NB4 (cell line): ENCODE measurements around the gene TTN.

Experiments
- CTCF ChIP-seq: IDR thresholded peaks from one replicate; pipeline ENCODE4 v1.5.1; 2012; ENCODE audit warnings: low read depth, low read length
- MAX ChIP-seq: IDR thresholded peaks from 2 replicates; pipeline ENCODE4 v1.6.1; 2011; ENCODE audit warnings: low read depth, low read length
- MYC ChIP-seq: IDR thresholded peaks from 2 replicates; pipeline ENCODE4 v1.6.1; 2011; ENCODE audit warnings: low read depth, low read length
- POLR2A ChIP-seq: IDR thresholded peaks from 2 replicates; pipeline ENCODE4 v1.6.1; 2011; ENCODE audit warnings: mild to moderate bottlenecking; ENCODE audit not compliant: insufficient read length; ENCODE audit errors: extremely low read depth

DNA sequence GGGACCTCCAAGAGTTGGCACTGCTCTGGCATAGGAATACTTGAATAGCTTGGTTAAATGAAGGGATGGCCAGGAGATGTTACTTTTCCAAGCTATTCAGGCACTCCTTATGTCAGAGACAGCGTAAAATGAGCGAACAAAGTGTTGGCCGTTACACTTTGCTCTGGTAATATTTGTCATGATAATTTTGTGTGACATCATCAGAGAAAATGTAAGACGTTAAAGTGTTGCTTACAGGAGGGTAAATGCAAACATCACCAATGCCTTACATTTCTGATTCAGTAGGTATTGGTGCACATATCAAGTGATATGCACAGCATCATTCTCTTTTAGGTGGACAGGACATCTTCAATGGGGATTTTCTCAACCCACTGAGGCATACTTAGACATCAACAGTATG is 281.0 kb downstream of the TTN start:
- TF ChIP-seq POLR2A (no peak), CTCF (no peak), MAX (no peak), MYC (no peak)
